ENCODE results near the gene IL15.
A peak's percentile ranks its signal among the peaks of the same experiment; 100 is the strongest.

The IL15 gene

DNA sequence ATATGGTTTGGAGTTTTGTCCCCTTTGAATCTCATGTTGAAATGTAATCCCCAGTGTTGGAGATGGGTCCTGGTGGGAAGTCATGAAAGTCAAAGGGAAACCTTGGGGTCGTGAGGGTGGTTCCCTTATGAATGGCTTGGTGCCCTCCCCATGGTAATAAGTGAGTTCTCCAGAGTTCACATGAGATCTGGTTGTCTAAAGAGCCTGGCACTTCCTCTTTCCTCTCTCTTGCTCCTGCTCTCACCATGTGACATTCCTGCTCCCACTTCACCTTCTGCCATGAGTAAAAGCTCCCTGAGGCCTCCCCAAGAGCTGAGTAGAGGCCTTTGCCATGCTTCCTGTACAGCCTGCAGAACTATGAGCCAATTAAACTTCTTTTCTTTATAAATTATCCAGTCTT lies 5.5 kb upstream of the IL15 start:
- FAIRE-seq (no peak), DNase-seq (ENCODE audit: insufficient read length) (no peak)
- TF ChIP-seq POLR2A (IDR thresholded peaks at IDR 0.05; ENCODE audit: low read depth, low read length), result no peak

DNA sequence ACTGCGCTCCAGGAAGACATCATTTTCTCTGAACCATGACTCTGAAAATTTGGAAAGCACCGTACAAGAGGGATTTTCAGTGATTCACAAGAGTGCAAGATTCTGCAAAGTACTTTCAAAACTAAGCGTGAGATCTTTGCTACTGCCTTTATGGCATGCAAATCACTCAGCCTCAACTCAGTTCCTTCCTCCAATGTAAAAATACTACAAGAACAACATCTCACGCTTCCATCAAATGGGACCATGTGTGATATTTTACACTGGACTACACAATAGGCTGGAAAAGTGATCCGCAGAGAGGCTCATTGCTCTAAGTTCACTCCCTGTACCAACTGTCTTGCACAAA lies 674 bp upstream of the IL15 start:
- FAIRE-seq (peak; percentile 95), DNase-seq (ENCODE audit: insufficient read length) (no peak)
- TF ChIP-seq POLR2A (IDR thresholded peaks at IDR 0.05; ENCODE audit: low read depth, low read length) (peak; percentile 18; the same call in 1 of the 2 replicates), POLR2AphosphoS5 (IDR thresholded peaks at IDR 0.05; ENCODE audit: low read depth, low read length) (no peak), TAF1 (IDR thresholded peaks at IDR 0.05; ENCODE audit: borderline replicate concordance, low read depth, low read length) (no peak)

- peak; percentile 90 for FAIRE-seq
- DNase-seq (ENCODE audit: insufficient read length), result peak; percentile 33
- TF ChIP-seq TAF1 (IDR thresholded peaks at IDR 0.05; ENCODE audit: borderline replicate concordance, low read depth, low read length) (peak; percentile 44), POLR2A (IDR thresholded peaks at IDR 0.05; ENCODE audit: low read depth, low read length) (peak; percentile 34; the same call in 1 of the 2 replicates), POLR2AphosphoS5 (IDR thresholded peaks at IDR 0.05; ENCODE audit: low read depth, low read length) (peak; percentile 38; the same call in 1 of the 2 replicates)
Observed at GRCh38 chr4:141636771-141637460, 533 bp downstream of the IL15 start.

GRCh38 chr4:141637565-141637964 lies 1.2 kb downstream of the IL15 start:
- no peak for TF ChIP-seq POLR2A (IDR thresholded peaks at IDR 0.05; ENCODE audit: low read depth, low read length)
- TF ChIP-seq POLR2AphosphoS5 (IDR thresholded peaks at IDR 0.05; ENCODE audit: low read depth, low read length), result no peak
- TF ChIP-seq TAF1 (IDR thresholded peaks at IDR 0.05; ENCODE audit: borderline replicate concordance, low read depth, low read length), result no peak
- DNase-seq (ENCODE audit: insufficient read length), result no peak
- FAIRE-seq, result no peak

GRCh38 chr4:141638230-141638629 lies 1.8 kb downstream of the IL15 start:
- no peak for TF ChIP-seq TAF1 (IDR thresholded peaks at IDR 0.05; ENCODE audit: borderline replicate concordance, low read depth, low read length)
- no peak for TF ChIP-seq POLR2A (IDR thresholded peaks at IDR 0.05; ENCODE audit: low read depth, low read length)
- TF ChIP-seq POLR2AphosphoS5 (IDR thresholded peaks at IDR 0.05; ENCODE audit: low read depth, low read length), result no peak
- DNase-seq (ENCODE audit: insufficient read length) (no peak), FAIRE-seq (peak; percentile 87)

DNA sequence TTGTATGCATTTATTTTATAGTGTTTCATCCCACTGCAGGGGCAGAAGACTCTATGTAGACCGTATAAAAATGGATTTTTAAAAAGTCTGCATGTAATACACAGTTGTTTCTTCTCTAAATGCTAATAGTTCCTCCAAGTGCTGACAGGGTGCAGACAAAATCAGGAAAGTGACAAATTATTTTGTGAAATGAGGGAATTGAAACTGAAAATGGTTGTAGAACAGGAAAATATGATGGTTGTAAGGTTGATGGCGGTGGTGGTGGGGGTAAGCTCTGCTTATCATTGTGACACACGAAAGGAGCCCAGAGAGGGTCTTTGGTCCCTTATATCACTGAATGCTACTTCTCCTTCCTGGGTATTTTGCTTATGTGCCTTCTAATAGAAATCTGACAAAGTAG lies 4.3 kb downstream of the IL15 start:
- no peak for FAIRE-seq
- TF ChIP-seq POLR2A (IDR thresholded peaks at IDR 0.05; ENCODE audit: low read depth, low read length) (no peak), TAF1 (IDR thresholded peaks at IDR 0.05; ENCODE audit: borderline replicate concordance, low read depth, low read length) (no peak), POLR2AphosphoS5 (IDR thresholded peaks at IDR 0.05; ENCODE audit: low read depth, low read length) (no peak)

GRCh38 chr4:141642063-141642462 lies 5.7 kb downstream of the IL15 start:
- DNase-seq (ENCODE audit: insufficient read length) (no peak), FAIRE-seq (peak; percentile 62)
- TF ChIP-seq POLR2A (IDR thresholded peaks at IDR 0.05; ENCODE audit: low read depth, low read length) (no peak), POLR2AphosphoS5 (IDR thresholded peaks at IDR 0.05; ENCODE audit: low read depth, low read length) (no peak), TAF1 (IDR thresholded peaks at IDR 0.05; ENCODE audit: borderline replicate concordance, low read depth, low read length) (no peak)

More for the DNA sequence above, 4.3 kb downstream of the IL15 start:
- DNase-seq (ENCODE audit: insufficient read length), result no peak

DNA sequence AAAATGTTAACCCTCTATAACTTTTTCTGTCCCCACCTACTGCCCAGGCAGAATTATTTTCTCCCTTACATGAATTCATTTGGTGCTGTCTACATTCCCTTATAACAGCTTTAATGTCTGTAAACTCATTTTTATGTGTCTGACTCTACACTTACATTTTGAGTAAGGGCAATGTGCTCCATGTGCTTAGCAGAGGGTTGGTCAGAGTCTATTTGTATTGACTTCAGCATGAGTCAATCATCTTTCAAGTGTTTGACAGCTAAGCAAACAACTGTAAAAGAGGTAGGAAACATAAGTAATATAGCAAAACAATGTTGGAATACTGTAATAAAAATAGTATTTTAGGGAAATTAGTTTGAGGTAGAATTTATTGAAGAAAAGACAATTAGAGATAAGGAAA lies 6.3 kb downstream of the IL15 start:
- FAIRE-seq (peak; percentile 74), DNase-seq (ENCODE audit: insufficient read length) (no peak)
- no peak for TF ChIP-seq POLR2A (IDR thresholded peaks at IDR 0.05; ENCODE audit: low read depth, low read length)
- TF ChIP-seq POLR2AphosphoS5 (IDR thresholded peaks at IDR 0.05; ENCODE audit: low read depth, low read length), result no peak
- no peak for TF ChIP-seq TAF1 (IDR thresholded peaks at IDR 0.05; ENCODE audit: borderline replicate concordance, low read depth, low read length)

GRCh38 chr4:141643557-141643956 lies 7.2 kb downstream of the IL15 start:
- FAIRE-seq (peak; percentile 78), DNase-seq (ENCODE audit: insufficient read length) (no peak)
- no peak for TF ChIP-seq POLR2A (IDR thresholded peaks at IDR 0.05; ENCODE audit: low read depth, low read length)
- no peak for TF ChIP-seq POLR2AphosphoS5 (IDR thresholded peaks at IDR 0.05; ENCODE audit: low read depth, low read length)
- TF ChIP-seq TAF1 (IDR thresholded peaks at IDR 0.05; ENCODE audit: borderline replicate concordance, low read depth, low read length), result no peak

- FAIRE-seq, result peak; percentile 58
- DNase-seq (ENCODE audit: insufficient read length), result no peak
- TF ChIP-seq POLR2AphosphoS5 (IDR thresholded peaks at IDR 0.05; ENCODE audit: low read depth, low read length), result no peak
- TF ChIP-seq POLR2A (IDR thresholded peaks at IDR 0.05; ENCODE audit: low read depth, low read length), result no peak
- no peak for TF ChIP-seq TAF1 (IDR thresholded peaks at IDR 0.05; ENCODE audit: borderline replicate concordance, low read depth, low read length)
Observed at GRCh38 chr4:141645611-141646340, 9.4 kb downstream of the IL15 start.

- TF ChIP-seq POLR2A (IDR thresholded peaks at IDR 0.05; ENCODE audit: low read depth, low read length), result no peak
- no peak for TF ChIP-seq TAF1 (IDR thresholded peaks at IDR 0.05; ENCODE audit: borderline replicate concordance, low read depth, low read length)
- TF ChIP-seq POLR2AphosphoS5 (IDR thresholded peaks at IDR 0.05; ENCODE audit: low read depth, low read length), result no peak
- DNase-seq (ENCODE audit: insufficient read length), result no peak
Observed at GRCh38 chr4:141646969-141647368, 10.6 kb downstream of the IL15 start.

GRCh38 chr4:141647966-141648365 lies 11.6 kb downstream of the IL15 start:
- DNase-seq (ENCODE audit: insufficient read length) (no peak), FAIRE-seq (no peak)
- no peak for TF ChIP-seq POLR2AphosphoS5 (IDR thresholded peaks at IDR 0.05; ENCODE audit: low read depth, low read length)

More at GRCh38 chr4:141646969-141647368, 10.6 kb downstream of the IL15 start:
- peak; percentile 9 for FAIRE-seq

Data from GM12892 (cell line).